ENCODE results near the gene AUTS2. TPM values are rescaled to one million over a fixed set of nuclear protein-coding genes. Genes with fewer than 3 reads are reported as not detected.

Gene AUTS2
- total RNA-seq, 1 donor from 2014 or later = 1.2 TPM

DNA sequence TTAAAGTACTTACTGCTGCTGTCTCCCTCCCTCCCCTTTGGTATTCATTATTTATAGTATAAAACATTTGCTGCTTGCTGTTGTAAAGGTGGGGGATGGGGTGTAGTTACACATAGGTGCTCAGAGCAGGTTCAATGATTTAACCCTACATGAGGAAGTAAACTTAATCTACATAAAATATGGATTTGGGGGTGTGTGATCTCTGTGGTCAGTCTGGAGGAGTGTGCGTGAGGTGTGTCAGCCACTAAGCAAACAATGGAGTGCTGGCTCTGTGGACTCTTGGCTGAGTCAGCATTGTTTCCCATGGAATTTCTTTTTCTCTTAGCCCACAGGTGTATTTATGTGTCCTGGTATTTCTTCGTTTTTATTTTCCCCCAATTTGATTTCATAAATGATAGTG is 133.9 kb downstream of the AUTS2 start:
- DNase-seq = no peak

- DNase-seq = no peak
These were observed 137.3 kb downstream of the AUTS2 start for GRCh38 chr7:69735582-69735981.

GRCh38 chr7:69736126-69736810 is 138.0 kb downstream of the AUTS2 start:
- no peak for DNase-seq

- no peak for DNase-seq
These were observed 140.2 kb downstream of the AUTS2 start for GRCh38 chr7:69738396-69738951.

DNA sequence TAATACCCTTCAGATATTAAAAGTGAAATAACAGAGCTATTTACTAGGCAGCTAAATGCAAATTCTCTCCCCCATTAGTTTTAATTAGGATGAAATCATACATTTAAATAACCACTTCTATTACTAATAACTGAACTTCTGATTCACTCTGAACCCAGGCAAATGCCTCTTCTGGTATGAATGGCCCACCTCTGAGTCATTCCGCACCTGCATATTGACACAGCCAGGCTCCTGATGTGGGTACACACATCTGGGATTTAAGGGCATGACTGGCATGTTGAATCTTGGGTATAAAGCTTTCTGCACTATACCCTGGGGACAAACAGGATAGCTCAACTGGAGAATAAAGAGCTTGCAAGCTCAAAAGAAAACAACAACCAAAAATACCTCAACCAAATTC is 140.9 kb downstream of the AUTS2 start:
- DNase-seq = no peak

GRCh38 chr7:69739931-69740431 is 141.7 kb downstream of the AUTS2 start:
- DNase-seq = no peak

DNA sequence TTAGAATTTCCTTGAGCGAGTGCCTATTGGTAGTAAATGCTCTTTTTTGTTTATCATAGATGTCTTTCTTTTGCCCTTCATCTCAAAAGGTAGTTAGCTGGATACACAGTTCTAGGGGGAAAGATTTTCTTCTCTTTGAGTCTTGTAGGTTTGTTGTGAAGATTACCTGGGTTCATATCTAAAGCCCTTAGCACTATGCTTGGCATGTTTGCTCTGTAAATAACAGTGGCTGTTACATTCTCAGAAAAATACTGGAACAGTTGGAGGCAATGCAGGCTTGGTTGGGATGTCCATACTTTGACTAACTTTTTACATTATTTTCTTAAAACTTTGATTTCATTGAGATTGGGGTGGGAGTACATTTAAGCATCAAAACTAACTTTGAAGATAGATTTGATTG is 144.0 kb downstream of the AUTS2 start:
- no peak for DNase-seq

DNA sequence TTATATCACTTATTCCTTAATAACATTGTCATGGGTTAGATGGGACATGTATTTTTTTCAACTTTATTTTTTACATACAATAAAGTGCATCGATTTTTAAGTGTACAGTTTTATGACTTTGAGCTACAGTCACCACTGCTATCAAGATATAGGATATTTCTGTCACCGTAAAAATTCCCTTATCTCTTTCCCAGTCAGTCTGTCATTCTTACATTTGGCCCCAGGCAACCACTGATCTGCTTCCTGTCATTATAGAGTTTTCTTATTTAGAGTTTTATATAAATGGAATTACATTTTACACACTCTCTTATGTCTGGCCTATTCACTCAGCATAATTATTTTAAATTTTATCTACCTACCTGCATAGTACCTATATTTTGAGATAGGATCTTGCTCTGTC is 145.2 kb downstream of the AUTS2 start:
- no peak for DNase-seq

DNA sequence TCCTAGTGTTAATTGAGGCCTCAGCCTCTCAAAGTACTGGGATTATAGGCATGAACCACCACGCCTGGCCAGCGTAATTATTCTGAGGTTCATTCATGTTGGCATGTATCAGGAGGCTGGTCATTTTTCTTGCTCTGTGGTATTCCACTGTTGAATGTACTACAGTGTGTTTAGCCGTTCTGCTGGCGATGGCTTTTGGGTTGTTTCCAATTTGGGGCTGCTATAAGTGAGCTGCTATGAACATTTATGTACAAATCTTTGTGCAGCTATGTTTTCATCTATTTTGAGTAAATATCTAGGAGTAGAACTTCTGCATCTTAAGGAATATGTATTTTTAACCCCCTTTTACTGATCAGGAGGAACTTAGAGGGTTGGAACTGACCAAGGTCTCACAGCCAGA is 145.8 kb downstream of the AUTS2 start:
- DNase-seq = no peak

DNA sequence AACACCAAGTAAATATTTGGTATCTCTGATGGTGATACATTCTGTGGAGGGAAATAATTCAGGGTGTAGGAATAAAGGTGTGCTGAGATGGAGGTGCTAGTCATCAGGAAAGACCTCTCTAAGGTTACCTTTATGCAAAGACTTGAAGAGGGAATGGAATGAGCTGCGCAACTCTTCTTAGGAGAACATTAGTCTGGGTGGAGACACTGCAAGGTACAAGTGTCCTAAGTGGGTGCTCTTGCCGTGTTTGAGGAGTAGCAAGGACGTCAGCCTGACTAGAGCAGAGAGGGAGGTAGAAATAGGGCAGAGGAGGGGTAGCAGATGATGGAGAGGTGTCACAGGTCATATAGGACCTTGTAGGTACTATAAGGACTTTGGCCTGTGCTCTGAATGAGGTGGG is 148.1 kb downstream of the AUTS2 start:
- DNase-seq = no peak

DNA sequence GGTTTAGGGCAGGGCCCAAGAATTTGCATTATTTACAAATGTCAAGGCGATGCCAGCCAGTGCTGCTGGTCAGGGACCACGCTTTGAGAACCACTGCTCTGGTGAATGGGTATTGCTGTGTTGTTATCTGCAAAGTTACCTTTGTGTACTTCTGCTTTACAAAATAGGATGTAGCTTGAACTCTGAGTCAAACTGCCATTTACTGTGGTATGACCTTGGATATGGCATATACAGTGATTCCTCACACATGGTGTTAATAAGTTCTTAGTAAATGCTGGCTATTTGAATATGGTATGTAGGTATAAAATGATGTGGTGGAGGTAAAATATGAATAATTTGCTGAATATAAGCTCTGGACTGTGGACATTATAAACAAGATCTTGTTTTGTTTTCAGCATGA is 148.9 kb downstream of the AUTS2 start:
- no peak for DNase-seq

- DNase-seq = no peak
These were observed 150.3 kb downstream of the AUTS2 start for GRCh38 chr7:69748530-69748929.

- no peak for DNase-seq
These were observed 151.2 kb downstream of the AUTS2 start for GRCh38 chr7:69749372-69749979.

DNA sequence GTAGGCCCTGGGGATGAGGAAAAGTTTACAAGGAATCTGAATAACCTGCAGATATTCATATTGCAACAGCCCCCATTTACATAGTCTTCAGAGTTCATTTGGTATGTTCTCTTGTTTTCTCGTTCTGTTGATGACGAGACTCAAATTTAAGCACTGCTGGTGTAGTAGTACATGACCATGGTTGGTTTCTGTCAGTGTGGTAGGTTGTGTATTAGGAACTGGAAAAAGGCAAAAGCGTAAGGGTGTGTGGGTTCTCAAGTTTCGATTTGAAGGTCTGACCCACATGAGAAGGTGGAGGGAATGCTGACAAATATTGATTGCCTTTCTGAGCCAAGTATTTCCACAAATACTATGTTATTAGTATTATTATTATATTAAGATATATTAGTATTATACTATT is 151.7 kb downstream of the AUTS2 start:
- no peak for DNase-seq

GRCh38 chr7:69751026-69751425 is 152.8 kb downstream of the AUTS2 start:
- no peak for DNase-seq

DNA sequence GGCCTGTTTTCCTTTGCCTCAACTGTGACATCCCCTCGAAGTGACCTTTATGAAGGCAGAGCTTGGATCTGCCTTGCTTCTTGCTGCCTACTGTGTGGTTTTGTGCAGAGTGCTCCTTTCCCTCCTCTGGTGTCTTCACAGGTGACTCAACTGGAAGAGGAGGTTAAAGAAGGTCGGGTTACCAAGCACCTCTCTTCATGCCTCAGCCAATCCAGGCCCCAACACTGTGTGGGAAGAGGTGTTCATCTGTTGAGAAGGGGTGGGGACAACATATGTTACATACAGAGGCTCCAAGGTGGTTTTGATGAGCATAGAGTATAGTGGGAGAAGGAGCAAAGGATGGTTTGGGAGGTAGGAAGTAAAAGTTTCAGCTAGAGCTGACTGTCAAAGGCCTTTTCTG is 155.7 kb downstream of the AUTS2 start:
- no peak for DNase-seq

DNA sequence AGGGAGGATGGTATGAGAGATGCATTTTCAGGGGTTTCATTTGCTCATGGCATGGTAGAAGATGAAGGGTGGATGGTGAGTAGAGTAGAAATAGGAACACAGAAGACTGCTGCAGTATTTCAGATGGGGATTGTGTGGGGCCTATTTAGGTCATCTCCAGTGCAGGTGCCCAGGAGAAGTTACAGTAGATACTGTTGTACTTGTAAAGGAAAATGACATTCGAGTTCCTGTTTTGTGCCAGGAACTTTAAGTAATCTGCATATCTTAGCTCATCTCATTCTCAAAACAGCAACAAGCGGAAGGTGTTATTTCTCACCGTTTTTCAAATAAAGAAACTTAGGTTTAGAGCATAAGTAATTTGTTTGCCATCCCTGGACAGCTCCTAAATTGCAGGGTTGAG is 156.2 kb downstream of the AUTS2 start:
- no peak for DNase-seq

DNA sequence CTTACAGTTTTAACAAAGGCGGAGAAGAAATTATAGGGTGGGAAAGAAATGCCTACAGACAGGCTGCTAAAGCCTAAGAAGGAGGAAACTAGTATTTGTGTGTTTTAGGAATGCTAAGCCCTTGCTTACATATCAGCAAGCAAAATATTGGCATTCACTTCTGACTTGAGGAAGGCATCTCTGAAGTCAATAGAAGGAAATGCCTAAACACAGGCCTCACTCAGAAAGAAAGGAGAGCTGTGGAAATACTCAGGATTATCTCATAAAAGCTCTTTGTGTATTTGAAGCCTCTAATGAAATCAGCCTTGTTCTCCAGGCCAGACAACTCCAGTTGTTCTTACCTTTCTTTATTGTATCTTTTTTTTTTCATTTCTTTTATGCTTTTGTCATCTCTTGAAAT is 158.0 kb downstream of the AUTS2 start:
- no peak for DNase-seq

DNA sequence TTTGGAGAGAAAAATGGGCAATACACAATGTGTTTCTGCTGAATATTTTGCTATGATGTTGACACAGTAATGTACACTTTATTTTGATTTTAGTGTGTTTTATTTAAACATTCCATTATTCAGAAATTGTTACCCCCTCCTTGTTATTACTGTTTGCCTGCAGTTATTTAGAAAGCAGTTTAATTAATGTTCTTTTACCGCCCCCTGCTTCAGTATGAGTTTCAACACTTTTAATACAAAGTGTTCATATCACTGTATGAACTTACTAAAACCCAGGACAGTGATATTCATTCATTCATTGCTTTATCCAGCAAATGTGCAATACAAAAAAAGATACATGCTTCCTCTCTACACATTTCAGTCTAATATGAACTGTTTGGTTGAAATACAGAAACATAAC is 159.3 kb downstream of the AUTS2 start:
- no peak for DNase-seq

- no peak for DNase-seq
These were observed 159.7 kb downstream of the AUTS2 start for GRCh38 chr7:69757981-69758430.

GRCh38 chr7:69759373-69759772 is 161.1 kb downstream of the AUTS2 start:
- no peak for DNase-seq

- no peak for DNase-seq
These were observed 163.1 kb downstream of the AUTS2 start for GRCh38 chr7:69761290-69761922.

- no peak for DNase-seq
These were observed 164.6 kb downstream of the AUTS2 start for GRCh38 chr7:69762821-69763352.

Data from dermis blood vessel endothelial cell (primary cell).